ENCODE results near the gene NTSR1. TPM values are rescaled to one million over a fixed set of nuclear protein-coding genes. Genes with fewer than 3 reads are reported as not detected.
A peak's percentile ranks its signal among the peaks of the same experiment; 100 is the strongest.

The NTSR1 gene
- total RNA-seq, 6 experiments from 2014 or later, result 0.04 to 0.74 (median 0.09) TPM; not detected in 2

DNA sequence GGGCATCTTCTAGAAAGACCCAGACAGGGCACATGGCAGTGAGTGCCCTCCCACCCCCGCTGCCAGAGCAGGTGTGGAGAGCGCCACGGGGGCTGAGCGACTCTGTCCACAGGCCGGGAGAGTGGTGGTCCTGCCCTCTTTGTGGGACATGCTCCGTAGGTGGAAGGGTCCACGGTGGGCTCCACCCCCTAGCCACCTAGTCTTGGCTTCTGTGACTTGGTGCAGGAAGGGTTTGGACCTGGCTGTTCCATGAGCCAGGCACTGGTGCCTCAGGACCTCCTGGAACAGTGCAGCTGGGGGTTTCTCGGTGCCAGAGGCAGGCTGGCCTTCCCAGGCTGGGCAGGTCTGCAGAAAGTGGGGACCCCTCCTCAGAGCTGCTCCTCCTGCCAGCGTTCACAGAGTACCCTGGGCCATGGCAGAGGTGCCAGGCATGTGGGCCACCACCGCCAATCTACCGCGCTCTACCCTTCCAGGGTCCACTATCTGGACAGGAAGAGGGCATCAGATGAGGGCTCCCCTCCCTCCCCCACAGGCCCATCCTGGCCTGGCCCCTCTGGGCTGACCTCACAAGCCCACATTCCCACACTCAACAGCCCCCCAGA, 43.4 kb upstream of the NTSR1 start:
- Histone ChIP-seq H3K4me1 (no peaks in the 10 kb centered on the region), H3K27me3 (no peaks in the 10 kb centered on the region), H3K4me3 (no peak overlapping the region), H3K36me3 (no peaks in the 10 kb centered on the region), H3K9me3 (no peaks in the 10 kb centered on the region), H3K27ac (no peak overlapping the region)
- ATAC-seq (no peak), DNase-seq (no peak)
- no peak for TF ChIP-seq POLR2A (IDR thresholded peaks at IDR 0.05)
- TF ChIP-seq, protein P1, sequence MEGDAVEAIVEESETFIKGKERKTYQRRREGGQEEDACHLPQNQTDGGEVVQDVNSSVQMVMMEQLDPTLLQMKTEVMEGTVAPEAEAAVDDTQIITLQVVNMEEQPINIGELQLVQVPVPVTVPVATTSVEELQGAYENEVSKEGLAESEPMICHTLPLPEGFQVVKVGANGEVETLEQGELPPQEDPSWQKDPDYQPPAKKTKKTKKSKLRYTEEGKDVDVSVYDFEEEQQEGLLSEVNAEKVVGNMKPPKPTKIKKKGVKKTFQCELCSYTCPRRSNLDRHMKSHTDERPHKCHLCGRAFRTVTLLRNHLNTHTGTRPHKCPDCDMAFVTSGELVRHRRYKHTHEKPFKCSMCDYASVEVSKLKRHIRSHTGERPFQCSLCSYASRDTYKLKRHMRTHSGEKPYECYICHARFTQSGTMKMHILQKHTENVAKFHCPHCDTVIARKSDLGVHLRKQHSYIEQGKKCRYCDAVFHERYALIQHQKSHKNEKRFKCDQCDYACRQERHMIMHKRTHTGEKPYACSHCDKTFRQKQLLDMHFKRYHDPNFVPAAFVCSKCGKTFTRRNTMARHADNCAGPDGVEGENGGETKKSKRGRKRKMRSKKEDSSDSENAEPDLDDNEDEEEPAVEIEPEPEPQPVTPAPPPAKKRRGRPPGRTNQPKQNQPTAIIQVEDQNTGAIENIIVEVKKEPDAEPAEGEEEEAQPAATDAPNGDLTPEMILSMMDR (IDR thresholded peaks at IDR 0.05), result no peak
- no CpG with 5 or more reads among the region's 12 CpGs for WGBS (ENCODE audit: insufficient coverage, low coverage, low lambda C conversion rate, missing lambda C conversion rate)
- intact Hi-C loops (cut with DNase I), result no loop called here

DNA sequence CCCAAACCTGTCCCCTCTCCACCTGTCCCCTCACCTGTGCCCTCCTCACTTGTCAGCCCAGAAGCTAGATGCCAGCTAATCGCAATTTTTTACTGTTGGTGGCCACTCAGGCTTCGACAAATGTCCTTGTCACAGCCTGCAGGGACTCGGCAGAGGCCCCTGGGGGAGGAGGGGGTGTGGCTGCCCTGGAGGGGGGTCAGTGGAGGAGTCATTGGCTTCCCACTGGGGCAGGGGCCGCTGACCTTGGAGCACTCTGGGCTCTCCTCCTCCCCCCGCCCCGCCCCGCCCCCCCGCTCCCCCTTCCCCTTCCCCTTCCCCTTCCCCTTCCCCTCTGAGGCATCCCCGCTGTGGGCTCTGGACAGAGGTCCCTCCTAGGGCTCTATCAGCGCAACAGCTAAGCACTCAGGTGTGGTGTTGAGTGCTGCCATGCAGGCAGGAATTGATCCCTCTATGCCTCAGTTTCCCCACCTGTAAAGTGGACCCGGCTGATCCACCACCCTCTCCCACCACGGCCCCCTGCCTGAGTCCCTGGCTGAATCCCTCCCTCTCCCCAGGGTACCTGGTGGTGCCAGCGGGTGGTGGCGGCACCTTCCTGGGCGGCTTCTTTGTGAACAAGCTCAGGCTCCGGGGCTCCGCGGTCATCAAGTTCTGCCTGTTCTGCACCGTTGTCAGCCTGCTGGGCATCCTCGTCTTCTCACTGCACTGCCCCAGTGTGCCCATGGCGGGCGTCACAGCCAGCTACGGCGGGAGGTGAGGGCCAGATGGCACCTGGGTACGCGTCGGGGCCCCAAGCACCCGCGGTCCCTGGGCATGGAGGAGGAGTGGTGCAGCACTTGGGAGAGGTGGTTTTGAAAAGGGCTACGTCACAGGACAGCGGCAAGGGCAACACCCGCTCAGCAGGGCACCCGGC, 42.6 kb upstream of the NTSR1 start:
- ATAC-seq (no peak), DNase-seq (no peak)
- Histone ChIP-seq H3K9me3 (no peaks in the 10 kb centered on the region), H3K4me3 (no peak overlapping the region), H3K27me3 (no peaks in the 10 kb centered on the region), H3K27ac (no peak overlapping the region), H3K36me3 (no peaks in the 10 kb centered on the region), H3K4me1 (no peaks in the 10 kb centered on the region)
- TF ChIP-seq, protein P1 (IDR thresholded peaks at IDR 0.05), result no peak
- TF ChIP-seq POLR2A (IDR thresholded peaks at IDR 0.05), result no peak
- intact Hi-C loops (cut with DNase I), result no loop called here
- WGBS (ENCODE audit: insufficient coverage, low coverage, low lambda C conversion rate, missing lambda C conversion rate), result 52% methylated on average over 7 of the region's 33 CpGs

DNA sequence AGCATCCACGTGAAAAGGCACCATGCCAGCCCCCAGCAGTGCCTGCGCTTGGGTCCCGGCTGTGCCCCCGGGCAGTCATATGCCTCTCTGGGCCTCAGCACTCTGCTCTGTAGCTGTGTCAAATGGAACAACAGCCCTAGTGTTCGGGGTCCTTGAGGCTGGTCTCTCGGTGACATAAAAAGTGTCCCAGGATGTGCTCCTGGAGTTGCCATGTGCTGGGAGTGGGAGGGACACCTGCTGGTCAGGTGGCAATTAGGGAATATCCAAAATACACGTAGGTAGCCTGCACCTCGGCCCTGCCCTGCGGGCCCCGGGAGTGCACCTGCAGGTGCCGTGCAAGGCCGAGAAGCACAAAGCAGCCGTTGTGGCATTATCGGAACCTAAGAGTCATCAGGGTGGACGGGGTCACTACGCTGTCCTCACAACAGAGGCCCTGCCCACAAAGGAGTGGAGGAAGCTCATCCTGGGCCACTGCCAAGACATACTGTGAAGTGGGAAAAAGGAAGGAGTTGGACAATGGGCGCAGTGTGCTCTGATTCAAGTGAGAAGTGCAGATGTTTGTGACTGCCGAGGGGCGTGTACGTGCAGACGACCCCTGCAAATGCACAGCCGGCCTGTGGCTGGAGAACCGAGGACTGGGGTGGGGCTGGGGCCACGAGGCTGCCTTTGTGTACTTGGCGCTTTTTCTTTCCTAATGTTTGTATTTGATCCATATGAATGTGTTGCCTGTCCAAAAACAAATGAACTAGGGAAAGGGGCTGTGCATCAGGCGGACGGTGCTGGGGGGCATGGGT, 41.7 kb upstream of the NTSR1 start:
- no peak overlapping the region for H3K4me3 ChIP-seq
- H3K4me1 ChIP-seq, result no peaks in the 10 kb centered on the region
- ATAC-seq (peak; percentile 46 to 68 (median 58)), DNase-seq (peak in 2 of 3 donors; percentile 70)
- intact Hi-C loops (cut with DNase I), result no loop called here
- 25% methylated on average over 5 of the region's 27 CpGs for WGBS (ENCODE audit: insufficient coverage, low coverage, low lambda C conversion rate, missing lambda C conversion rate)
- H3K36me3 ChIP-seq, result no peaks in the 10 kb centered on the region
- H3K27ac ChIP-seq, result no peak overlapping the region
- no peaks in the 10 kb centered on the region for H3K27me3 ChIP-seq
- no peak for TF ChIP-seq POLR2A (IDR thresholded peaks at IDR 0.05)
- TF ChIP-seq, protein P1 (IDR thresholded peaks at IDR 0.05), result no peak
- H3K9me3 ChIP-seq, result no peaks in the 10 kb centered on the region

DNA sequence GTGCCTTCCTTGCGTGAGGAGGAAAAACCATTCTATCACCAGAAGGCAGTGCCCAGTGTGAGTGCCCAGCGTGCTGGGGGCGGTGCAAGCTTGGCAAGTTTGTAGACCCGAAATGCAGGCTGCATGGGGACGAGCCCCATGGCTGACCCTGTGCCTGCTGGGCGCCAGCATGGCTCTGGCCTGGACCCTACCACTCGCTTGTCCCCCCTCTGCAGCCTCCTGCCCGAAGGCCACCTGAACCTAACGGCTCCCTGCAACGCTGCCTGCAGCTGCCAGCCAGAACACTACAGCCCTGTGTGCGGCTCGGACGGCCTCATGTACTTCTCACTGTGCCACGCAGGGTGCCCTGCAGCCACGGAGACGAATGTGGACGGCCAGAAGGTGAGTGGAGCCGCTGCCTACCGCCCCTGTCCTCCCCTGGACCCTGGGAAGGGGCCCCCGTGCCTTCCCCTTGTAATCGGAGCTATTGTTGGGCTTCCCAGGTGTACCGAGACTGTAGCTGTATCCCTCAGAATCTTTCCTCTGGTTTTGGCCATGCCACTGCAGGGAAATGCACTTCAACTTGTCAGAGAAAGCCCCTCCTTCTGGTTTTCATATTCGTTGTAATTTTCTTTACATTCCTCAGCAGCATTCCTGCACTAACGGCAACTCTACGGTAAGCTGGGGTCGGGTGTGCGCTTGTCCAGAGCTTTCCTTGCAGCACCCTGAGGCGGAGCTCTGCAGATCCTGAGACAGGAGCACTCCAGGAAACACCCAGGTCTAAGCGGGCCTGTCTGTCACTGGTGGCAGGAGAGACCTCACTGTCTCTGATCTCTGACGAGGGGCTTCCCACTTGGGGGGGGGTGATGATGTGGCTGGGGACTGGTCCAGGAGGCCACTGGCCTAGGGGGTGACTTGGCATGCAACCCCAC, 40.9 kb upstream of the NTSR1 start:
- no peak for DNase-seq
- Histone ChIP-seq H3K36me3 (no peaks in the 10 kb centered on the region), H3K9me3 (no peaks in the 10 kb centered on the region), H3K4me3 (no peak overlapping the region), H3K4me1 (no peaks in the 10 kb centered on the region), H3K27ac (no peak overlapping the region), H3K27me3 (no peaks in the 10 kb centered on the region)
- no peak for TF ChIP-seq POLR2A (IDR thresholded peaks at IDR 0.05)
- TF ChIP-seq, protein P1 (IDR thresholded peaks at IDR 0.05), result no peak
- WGBS (ENCODE audit: insufficient coverage, low coverage, low lambda C conversion rate, missing lambda C conversion rate), result 73% methylated on average over 22 of the region's 30 CpGs
- ATAC-seq, result no peak
- intact Hi-C loops (cut with DNase I), result no loop called here

All from right lobe of liver (tissue), 6 donors.